Fibroblast of villous mesenchyme (primary cell): Measurements from ENCODE around the gene ZNF516. TPM values are rescaled to one million over a fixed set of nuclear protein-coding genes. Genes with fewer than 3 reads are reported as not detected.

ENCODE experiments used
- DNase-seq: peaks from one replicate; pipeline ENCODE4 v3.0.0-alpha.2; 2010; ENCODE audit warnings: low read depth
- H3K4me3 ChIP-seq: 2 replicates; pipeline ENCODE4 v1.5.1; 2011; ENCODE audit warnings: low read depth, mild to moderate bottlenecking, low read length
- CTCF ChIP-seq: IDR thresholded peaks from 2 replicates; pipeline ENCODE4 v1.5.1; 2012; ENCODE audit warnings: low read depth, mild to moderate bottlenecking, low read length; ENCODE audit not compliant: insufficient read depth
- total RNA-seq: library from RNA; depleted of rRNA; stranded (reverse); fragments of >200 nt; gene quantifications from 2 replicates; pipeline ENCODE4 v1.2.3, GENCODE V29; 2012

The ZNF516 gene
- total RNA-seq, 1 donor: 53.1 TPM

DNA sequence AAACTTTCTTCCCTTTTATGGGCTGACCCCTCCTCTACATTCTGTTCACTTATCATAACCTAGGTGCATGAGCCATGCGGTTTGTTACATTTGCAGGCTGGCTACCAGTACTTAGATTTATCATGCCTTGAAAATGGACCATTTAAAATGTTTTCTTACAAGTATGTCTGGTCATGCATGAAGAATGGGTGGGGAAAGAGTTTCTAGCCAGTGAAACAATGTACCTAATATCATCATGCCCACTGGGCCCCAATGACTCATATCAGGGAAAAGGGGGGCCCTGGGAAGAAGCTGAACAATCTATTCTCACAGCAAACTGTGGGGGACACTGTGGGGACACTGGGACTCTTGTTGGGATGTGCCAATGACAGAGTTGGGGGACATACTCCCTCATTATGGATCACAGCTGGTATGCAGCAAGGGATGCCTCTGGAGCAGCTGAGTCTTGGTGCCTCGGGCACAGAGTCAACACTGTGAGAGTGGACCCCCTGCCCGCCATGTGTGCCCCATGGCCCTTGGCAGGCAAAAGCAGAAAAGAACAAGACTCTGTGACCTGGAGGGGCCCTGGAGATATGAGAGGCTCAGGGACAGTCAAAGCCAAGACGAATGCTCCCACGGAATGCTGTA, 156.3 kb downstream of the ZNF516 start:
- no peak overlapping the region for H3K4me3 ChIP-seq
- no peak for TF ChIP-seq CTCF
- DNase-seq: no peak

- H3K4me3 ChIP-seq: no peak overlapping the region
- TF ChIP-seq CTCF: no peak
- DNase-seq: no peak
These were observed 157.0 kb downstream of the ZNF516 start for GRCh38 chr18:76338088-76338487.

- no peak for DNase-seq
- no peak overlapping the region for H3K4me3 ChIP-seq
- no peak for TF ChIP-seq CTCF
These were observed 159.0 kb downstream of the ZNF516 start for GRCh38 chr18:76335859-76336640.

- H3K4me3 ChIP-seq: no peak overlapping the region
- no peak for DNase-seq
- TF ChIP-seq CTCF: no peak
These were observed 166.9 kb downstream of the ZNF516 start for GRCh38 chr18:76328140-76328539.

DNA sequence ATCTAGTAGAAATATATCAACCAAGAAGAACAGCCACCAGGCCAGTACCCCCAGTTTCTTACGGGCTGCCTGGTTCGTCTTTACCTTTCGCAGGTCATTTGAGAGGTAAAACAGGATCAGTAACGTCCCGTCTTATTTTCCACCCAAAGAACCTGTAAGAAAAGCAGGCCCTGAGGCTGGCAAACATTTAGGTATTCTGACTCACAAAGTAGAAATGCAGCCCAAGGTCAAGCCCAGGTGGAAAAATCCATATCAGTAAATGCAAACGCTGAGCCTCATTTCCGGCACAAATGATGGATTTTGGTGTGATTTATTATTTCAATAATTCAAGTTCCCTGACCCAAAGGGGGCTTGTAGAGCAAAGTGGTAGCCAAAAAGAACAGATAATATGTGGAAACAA, 171.2 kb downstream of the ZNF516 start:
- no peak overlapping the region for H3K4me3 ChIP-seq
- DNase-seq: no peak
- no peak for TF ChIP-seq CTCF

DNA sequence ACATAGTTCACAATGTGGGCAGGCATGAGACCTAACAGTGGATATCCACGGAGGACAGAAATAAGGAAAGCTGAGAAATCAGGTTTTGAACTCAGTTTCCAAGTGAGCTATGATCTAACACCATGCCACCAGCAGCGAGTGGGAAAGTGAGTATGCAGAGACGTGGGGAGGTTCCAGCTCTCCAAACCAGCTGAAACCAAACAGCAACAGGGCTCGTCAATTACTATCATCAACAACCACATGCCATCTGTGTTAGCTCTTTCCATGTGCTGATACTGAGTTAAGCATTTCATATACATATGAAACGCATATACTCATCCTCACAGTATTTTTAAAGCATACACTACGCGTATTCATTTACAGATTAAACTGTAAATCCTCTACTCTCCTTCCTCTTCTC, 172.4 kb downstream of the ZNF516 start:
- no peak for TF ChIP-seq CTCF

DNA sequence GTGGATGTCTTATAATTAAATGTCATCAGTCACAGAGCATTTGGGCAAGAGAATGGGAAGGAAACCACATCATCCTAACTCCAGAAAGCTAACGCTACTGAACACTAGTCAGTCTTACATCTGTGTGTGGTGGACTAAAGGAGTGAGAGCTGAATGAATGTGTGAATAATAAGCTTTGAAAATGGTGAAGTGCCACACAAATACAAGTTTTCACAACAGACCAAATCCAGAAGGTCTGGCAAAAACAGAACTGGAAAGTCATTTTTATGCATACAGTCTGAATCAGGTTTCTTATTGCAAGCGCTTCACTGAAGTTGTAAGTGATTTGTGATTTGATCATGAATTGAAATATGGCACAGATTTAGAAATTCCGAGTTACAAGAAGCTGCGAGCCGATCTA, 175.7 kb downstream of the ZNF516 start:
- no peak overlapping the region for H3K4me3 ChIP-seq
- no peak for DNase-seq
- TF ChIP-seq CTCF: no peak

More for the DNA sequence above, 172.4 kb downstream of the ZNF516 start:
- DNase-seq: no peak
- no peak overlapping the region for H3K4me3 ChIP-seq
